ENCODE measurements around the gene NR2F2.

NR2F2 gene

DNA sequence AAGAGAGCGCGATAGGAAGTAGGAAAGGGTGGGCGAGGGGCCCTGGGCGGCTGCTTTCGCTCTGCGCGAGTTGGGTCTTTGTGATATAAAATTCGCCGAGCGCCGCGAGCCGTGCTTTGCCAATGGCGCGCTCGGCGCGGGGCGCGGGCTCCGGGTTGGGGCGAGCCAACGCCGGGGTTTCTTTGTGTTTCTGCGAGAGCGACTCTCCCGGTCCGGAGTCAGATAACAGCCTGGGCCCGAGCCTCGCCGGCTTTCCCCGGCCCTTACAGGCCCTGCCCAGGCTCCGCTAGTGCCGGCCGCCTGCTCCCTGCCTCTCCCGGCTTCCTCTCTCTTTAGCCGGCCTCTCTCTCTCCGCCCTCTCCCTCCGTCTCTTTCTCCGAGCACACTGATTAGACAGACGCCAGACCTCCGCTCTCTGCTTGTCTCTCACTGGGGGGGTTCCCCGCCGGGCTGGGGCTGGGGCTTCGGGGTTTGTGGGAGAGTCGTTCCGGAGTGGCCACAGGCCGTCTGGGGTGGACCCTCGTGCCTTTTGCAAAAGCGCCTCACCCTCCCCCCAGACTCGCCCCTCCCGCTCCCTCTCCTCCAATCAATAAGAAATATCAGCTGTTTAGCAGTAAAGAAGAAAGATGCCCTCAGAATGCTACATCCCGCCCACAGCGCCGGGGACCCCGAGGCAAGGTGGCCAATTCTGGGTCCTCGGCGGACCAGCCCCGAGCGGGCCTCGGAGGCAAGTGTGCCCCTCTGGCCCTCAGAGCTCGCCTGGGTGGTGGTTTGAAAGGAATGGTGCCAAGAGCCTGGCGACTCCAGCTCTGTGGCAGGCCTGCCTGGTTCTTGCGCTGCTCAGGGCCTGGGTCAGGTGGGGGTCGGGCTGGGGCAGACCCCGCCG is 2.9 kb downstream of the NR2F2 start:
- peak; percentile 20 for DNase-seq

DNA sequence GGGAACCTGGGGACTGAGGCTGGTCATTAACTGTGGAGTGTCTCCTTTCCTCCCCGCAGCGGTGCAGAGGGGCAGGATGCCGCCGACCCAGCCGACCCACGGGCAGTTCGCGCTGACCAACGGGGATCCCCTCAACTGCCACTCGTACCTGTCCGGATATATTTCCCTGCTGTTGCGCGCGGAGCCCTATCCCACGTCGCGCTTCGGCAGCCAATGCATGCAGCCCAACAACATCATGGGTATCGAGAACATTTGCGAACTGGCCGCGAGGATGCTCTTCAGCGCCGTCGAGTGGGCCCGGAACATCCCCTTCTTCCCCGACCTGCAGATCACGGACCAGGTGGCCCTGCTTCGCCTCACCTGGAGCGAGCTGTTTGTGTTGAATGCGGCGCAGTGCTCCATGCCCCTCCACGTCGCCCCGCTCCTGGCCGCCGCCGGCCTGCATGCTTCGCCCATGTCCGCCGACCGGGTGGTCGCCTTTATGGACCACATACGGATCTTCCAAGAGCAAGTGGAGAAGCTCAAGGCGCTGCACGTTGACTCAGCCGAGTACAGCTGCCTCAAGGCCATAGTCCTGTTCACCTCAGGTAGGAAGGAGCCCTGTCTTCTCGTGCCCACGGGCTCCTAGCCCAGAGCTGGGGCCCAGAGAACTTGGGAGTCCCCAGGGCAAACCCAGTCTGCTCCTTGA is 3.7 kb downstream of the NR2F2 start:
- DNase-seq = no peak

DNA sequence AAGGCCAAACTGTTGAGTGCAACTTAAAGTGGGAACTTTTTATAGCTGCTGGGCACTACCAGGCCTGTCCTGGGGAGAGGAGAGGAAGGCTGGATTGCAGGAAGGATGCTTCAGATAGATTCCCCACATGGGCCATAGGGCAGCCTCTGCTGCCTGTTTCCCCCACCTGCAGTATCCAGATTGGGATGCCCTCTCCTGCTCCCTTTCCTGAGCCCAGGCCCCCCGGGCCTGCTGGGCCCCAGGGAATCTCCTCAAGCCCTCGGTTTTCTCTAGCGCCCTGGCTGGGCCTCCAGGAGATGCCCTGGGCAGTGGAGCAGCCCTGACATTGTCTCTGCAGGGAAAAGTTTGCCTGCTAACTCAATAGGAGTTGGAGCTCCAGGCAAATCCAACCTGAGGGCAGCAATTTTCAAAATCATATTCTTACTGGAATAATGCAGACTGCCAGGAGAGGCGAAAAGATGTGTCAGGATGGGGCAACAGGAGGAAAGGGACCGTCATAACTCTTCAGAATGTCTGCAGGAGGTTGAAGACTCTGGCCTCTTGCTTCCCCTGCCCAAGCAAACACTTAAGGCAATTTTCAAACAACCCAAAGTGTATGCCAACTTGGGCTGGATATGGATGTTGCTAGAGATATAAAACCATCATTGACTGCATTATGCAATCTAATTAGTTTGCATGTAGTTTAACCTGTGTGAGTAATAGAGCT is 4.4 kb downstream of the NR2F2 start:
- no peak for DNase-seq

DNA sequence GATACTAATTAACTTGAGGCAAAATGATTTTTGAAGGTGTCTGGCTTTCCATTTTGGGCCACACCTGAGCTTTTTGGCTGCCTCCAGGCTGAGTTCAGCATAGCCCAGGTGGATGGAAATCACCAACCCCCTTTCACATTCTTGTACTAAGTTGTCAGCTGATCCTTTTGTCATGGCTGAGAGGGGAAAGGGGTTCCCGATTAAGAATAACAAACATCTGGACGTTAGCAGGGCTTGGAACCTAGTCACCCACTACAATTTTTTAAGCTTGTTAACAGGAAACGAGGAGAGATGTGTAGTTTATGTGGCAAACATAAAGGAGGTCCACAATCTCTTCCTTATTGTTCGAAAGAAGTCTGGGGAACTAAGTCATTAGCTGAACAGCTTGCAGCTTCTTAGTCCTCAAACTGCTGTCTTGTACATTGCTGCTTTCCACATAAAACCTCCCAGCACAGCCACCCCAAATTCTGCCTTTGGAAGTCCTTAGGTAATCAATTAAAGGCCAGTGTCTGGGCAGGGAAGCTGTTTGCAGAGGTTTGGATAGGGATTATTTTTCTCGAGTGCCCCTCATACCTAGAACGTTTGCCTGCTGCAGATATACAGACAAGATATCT is 5.0 kb downstream of the NR2F2 start:
- no peak for DNase-seq

DNA sequence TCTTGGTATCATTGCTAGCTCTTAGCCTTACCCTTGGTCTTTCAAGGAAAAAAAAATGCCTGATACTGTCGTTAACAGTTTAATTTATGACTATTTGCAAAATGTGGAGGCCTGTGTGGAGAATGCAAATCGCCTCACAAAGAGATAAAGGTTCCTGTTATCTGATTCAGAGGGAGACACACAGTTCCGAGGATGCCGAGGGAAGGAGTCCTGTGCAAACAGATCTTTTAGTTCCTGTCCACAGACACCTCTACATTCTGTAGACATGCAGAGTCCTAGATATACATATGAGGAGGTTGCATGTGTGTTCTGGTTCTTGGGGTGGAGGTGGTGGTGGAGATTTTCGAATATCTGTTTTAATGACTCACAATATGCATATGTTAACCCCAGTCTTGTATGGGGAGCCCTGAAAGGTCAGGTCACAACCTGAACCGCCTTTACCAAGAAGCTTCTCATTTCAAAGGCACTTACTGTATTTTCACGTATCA is 5.7 kb downstream of the NR2F2 start:
- DNase-seq = no peak

DNA sequence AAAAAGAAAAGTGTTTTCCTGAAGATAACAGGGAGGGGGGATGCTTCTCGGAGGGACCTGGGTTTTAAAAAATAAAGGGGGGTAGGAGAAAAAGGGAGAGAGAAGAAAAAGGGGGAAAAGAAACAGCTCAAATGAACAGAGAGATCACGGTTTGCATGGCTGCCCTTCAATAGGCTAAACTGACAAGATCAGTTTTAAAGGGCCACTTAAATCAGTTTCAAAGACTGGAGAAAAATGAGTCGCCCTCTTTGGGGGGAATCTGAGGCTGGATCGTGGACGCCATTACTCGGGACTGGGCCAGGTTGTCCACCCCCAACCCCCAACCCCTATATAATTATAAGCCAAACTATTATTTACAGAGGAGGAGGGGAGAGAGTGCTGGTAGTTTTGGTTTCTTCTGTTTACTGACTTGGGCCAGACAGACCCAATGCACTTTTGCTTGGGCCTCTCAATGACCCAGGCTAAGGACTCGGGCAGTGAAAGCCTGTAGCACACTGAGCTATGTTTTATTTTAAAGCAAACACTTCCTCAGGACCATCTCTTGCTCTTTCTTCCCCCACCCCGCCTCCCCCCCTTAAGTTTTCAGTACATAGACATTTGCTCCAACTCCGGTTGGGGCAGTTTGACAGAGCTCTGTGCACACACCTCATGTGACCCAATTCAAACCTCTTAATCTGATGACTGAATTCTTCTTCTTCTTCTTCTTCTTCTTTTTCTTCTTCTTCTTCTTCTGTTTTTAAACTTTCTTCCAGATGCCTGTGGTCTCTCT is 6.3 kb downstream of the NR2F2 start:
- no peak for DNase-seq

DNA sequence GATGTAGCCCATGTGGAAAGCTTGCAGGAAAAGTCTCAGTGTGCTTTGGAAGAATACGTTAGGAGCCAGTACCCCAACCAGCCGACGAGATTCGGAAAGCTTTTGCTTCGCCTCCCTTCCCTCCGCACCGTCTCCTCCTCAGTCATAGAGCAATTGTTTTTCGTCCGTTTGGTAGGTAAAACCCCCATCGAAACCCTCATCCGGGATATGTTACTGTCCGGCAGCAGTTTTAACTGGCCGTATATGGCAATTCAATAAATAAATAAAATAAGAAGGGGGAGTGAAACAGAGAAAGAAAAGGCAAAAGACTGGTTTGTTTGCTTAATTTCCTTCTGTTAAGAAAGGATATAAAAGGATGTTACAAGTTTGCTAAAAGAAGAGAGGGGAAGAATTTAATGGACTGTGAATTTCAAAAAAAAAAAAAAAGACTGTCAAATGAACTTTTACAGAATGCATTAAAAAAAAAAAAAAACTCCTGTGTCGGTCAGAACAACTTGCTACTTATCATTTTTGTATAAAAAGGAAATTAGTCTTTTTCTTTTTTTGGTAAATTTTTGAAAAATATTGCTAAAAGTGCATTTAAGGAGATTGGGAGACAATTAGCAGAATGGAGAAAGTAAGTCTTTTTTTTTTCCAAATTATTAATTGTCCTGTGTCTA is 7.0 kb downstream of the NR2F2 start:
- DNase-seq = no peak

DNA sequence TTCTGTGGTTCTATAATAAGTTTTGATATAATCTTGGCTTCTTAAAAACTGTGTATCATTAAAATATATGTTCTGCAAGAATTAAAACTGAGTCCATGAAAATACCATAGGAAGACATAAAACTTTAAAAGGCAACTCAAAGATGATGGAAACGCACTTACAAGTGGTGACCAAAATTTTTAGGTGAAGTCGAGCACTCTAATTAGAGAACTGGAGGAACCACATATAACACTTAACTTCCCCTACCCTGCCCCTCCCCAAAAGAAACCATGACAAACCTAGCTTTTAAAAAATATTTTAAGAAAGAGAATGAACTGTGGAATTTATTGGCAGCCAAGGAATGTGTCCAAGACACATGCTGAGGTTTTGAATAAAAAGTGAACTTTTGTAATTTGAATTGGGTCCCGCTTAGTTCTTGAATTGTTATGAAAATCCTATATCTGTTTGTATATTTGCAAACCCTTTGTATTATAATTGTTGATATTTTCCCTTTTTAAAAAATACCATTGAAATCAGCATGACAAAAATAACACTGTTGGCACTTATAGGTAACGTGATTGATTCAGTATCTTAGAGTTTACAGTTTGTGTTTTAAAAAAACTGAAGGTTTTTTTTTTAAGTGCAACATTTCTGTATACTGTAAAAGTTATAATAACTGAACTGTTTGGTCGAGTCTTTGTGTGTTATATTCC is 7.7 kb downstream of the NR2F2 start:
- DNase-seq = no peak

DNA sequence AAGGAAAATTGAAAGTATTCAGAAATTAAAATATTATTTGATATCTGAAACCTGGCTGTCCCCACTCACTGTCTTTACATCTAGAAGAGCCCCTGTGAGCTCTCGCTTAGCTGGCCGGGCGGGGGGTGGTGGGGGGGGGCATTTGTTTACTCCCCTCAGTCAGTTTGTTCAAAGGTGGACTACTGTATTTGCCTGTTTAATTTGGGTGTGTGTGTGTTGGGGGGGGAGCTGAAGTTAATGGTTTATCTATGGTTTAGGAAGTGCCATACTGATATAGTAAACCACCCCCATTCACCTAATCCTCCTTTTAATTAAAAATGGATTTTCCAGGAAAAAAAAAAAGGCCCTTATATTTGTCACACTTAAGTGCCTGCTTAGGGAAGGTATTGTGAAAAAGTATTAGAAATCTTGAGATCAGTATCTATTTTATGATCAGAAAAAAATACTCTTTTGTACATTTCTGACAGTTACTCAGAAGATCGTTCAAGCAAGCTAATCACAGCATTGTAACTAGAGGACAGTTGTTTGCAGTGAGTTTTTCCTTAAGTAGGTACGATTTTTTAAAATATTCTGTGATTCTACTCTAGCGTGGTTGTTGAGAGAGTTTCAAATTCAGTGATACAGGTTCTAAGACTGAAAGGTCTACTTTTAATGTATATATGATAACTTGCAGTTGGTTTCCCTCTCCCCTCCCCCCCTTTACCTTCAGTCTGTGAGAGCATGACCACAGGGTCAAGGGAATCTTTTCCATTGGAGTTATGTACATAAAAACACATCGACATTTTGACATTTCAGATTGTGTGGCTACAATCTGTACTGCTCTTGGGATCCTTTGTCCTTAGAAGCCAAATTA is 8.5 kb downstream of the NR2F2 start:
- no peak for DNase-seq

DNA sequence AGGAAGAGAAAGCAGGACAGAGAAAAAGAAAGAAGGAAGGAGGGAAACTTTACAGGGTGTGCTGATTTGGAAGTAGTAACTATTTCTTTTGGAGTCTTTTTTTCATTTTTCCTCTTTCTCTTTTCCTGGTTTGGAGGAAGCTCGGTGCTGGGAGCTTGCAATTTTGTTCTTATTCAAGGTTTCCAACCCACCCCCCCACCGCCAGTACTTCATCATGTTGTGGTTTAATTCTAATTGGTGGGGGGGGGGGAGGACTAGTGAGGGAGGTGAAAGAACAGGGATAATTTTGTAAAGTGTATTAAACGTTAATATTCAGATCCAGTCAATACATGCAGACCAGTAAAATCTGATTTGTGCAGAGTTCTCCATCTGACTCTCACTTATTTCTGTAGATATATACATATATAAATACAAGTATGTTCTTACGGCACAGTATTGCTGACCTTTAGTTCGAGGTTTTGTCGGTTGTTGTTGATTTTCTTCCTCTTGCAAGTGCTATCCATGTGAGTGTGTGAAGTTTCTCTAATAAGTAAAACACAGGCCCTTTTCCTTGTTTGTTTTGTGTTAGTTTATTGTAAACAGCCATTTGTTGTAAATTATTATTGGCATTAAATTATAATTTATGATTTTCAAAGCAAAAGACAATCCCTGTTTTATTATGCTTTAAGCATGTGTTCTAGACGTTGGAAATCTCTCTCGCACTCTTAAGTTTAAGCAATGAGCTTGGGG is 9.3 kb downstream of the NR2F2 start:
- DNase-seq = no peak

DNA sequence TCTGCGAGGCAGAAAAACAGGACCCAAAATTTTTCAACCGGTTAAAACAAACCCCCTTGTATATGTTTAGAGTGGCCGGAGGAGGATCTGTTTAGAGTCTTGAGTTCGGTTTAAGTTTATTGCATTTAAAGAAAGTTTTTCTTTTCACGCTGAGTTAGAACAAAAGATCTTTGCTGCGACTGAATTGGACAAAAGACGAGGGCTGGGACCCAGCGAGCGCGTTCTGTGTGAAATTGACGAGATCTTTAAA is 9.8 kb downstream of the NR2F2 start:
- peak; percentile 12 for DNase-seq

DNA sequence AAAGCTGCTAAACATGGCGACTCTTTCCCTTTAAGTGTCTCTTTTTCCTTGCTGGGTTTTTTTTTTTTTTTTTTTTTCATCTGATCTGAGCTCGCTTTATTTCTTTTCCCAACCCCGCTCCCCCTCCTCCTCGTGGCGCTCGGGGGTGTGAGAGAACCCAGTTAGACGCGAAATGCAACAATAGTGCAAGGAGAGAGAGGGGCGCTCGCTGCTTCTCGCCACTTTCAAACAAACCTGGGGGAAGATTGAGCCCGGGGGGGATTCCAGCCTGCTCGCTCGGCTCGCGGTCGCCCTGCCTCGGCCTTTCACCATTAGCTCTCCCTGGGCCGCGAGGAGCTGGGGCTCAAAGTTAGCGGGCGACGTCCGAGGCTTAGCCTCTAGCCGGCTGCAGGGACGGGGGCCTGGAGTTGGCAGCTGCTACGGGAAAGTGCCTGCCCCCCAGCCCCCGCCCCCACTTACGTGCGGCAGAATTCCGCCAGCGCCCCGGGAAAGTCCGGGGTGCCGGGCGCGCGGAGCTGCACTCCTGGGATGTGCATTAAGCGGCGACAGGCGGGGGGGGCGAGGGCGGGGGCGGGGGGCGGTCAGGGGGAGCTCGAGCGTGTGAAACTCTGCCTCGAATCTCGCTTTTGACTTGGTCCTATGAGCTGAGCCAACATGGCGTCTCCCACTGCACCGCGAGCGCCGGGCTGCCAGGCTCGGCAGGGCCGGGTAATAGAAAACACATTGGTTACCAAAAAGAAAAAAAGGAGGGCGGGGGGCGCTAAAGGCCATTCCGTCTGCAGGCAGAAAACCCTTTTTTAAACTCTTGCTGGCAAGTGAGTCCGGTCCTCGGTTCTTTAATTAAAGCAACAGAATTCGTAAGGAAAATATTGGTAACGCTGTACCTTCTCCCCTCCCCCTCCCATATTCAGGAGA is 10.4 kb downstream of the NR2F2 start:
- no peak for DNase-seq

DNA sequence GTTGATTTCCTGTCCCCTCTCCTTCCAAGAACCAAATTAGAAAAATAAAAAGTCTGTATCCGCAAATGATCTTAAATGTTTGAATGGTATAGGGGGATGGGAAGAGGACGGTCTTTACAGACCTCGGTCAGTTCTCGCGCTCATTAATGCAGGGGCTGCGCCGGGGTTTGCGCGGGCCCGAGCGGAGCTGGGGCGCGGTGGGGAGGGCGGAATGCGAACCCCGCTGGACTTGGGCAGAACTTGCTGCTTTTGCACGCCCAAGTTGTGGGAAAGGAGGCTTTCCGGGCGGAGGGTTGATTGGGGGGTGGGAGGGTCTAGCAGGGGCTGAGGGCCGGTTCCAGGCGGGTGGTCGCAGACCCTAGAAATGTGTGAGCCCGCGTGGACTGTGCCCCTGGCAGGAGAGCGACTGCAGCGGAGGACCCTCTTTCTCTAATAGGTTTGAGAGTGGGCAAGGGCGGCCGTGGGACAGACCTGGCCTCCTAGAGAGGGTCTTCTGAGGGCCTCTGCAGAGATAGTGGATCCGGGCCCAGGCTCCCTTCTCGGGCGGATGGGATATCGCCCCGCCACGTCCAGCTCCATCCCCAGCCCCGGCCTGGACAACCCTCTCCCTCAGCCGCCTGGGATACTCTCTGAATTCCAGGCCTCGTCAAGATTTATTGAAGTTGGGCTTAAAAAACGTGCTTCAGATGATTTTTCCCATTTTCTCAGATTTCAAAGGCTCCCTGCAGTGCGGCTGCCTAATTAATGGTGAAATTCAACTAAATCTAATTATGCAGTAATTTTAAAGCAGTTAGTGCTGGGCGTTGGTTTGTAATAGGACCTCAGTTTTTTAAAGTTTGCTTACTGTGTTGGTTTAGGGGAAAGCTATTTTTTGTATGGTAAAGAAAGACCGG is 11.3 kb downstream of the NR2F2 start:
- DNase-seq = no peak

DNA sequence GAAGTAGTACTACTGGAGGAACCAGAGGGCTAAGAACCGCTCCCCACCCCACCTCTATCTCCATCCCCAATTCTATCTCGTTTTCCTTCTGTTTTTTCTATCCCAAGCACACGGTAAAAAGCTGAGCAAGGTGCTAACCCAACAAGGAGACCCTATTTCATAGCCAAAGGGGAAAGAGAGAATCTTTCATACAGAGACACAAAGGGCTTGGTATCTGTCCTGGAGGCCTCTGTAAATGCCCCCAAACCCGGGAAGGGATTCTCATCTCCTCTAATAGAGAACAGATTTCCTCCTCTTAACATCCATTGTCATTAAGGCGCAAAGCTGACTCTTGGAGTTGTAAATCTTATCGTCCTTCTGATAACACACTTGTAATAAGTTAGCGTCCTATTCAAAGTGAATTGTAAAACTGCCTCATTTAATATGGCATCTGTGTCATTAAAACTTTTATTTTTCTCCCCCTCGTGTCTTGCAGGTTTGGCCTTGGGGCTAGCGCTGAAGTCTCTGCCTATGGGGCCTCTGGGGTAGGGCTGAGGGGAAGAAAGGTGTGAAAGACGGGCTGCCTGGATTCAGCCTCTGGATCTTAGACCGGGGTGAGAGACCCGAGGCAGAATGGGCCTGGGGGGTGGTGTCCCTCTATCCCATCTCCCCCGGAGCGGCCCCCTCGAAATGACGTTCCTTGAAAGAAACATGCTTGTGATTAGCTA is 12.1 kb downstream of the NR2F2 start:
- DNase-seq = no peak

DNA sequence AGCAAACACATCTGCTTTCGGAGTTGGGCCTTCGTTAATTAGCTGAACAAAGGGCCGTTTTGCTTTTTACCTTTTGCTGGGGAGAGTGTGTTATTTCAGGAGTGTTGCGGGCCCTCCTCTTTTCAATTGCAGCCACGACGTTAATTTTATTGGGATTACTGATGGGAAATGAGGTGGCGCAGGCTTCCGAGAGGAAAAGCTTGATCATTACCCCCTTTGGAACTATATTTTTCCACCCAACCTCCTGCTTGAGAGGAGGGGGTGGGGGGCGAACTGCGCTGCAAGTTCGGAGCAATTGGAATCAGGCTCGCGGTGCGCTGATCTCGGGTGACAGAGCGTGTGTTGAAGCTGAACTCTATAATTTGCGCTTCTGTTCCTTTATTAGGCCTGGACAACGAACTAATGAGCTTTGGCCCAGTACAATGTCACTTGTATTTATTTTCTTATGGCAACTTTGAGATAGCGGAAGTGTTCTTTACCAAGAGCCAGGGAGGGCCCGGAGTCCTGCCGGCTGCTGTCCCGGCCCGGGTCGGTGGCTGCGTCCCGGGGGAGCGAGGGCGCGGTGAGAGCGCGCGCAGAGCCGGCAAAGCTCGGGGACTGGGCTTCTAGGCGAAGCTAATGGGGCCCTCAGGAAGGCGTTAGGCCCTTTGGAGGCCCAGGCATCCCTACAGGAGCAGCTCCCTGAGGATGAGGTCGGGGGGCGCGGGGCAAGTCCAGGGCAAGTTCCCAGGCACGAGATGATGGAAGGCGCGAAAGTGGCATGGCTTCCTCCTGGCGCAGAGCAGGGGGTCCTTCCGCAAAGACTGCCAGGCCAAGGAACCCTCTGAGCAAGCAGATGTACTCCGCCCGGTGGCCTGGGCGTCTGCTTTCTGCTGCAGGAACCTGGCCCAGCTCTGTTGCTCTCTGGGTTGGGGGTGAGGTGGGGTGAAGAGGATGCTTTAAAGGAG is 12.9 kb downstream of the NR2F2 start:
- DNase-seq = no peak

Data from DMS79 (cell line).